HG03066 (cell line): ENCODE results near the gene TLL2.

Experiments
- ATAC-seq: cut with Tn5 transposase; IDR thresholded peaks from one replicate; pipeline ENCODE4 v1.9.1; 2021; ENCODE audit warnings: low read depth; ENCODE audit not compliant: unreplicated experiment

TLL2 gene

DNA sequence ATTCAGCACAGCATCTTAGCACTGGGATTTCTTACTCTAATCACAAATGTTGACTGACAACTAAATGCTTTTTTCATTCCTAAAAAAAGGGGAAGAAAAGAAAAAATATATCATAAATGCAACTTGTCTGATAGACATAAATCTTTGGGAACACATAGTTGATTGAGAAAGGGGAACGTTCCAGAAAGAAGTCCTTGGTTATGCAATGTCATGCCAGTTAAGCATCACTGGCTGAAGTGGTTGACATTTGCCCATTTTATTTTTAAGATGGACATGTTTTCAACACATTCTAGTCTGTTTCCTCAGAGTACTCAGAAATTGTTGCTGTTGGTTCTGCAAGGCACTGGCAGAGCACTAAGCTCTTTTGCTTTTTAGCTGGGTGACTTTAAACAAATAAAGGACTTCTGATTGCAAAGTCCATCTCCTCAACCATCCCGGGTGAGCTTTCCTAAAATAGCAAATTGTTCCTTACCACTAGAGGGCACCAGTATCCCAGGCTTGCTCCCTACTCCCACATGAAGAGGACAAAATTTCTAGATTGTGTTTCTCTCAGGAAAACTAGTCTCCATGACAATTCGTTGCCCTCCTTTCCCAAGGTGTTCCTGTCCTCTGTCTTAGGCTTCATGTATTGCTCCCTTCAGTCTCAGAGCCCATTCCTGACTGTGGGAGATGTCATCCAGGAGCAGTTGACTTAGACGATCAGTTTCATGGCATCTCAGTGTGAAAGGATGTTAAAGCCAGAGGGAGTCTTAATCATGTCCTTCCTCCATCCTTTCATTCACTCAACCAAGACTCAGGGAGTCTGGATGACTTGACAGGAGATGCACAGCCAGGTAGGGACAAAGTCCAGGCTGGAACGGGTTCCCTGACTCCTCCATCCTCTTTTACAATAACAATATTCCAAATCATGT, 178.9 kb downstream of the TLL2 start:
- no peak for ATAC-seq

DNA sequence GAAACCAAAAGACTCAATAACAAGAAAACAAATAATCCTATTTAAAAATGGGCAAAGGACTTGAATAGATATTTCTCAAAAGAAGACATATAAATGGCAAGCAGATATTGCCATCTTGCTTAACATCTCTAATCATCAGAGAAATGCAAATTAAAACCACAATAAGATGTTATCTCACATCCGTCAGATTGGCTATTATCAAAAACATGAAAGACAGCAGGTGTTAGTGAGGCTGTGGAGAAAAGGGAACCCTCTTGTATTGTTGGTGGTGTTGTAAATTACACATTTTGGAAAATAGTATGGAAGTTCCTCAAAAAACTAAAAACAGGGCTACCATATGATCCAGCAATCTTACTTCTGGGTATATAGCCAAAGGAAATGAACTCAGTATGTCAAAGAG, 180.6 kb downstream of the TLL2 start:
- ATAC-seq, result no peak

GRCh38 chr10:96327462-96327861, 186.3 kb downstream of the TLL2 start:
- no peak for ATAC-seq

- peak; percentile 87 for ATAC-seq
Measured at GRCh38 chr10:96325719-96326373, 187.9 kb downstream of the TLL2 start.

- ATAC-seq, result no peak
Measured at GRCh38 chr10:96324447-96324846, 189.3 kb downstream of the TLL2 start.

DNA sequence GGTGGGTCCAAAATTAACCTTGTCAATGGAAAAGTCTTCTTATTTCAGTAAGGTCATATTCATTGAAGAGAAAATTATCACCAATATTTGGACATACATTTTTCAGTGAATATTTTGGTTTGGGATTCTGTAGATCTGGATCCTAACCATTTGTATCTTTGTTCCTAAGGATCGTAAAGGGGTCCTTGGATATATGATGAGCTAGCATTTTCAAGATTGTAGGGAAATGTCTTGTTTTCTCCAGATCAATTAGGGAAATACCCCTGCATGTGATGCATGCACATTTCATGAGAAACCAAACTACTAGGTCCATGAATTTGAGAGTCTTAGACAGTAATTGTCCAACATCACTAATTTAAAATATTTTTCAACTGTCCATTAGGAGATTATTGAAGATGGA, 191.5 kb downstream of the TLL2 start:
- ATAC-seq, result no peak

- ATAC-seq, result no peak
Measured at GRCh38 chr10:96321822-96322221, 191.9 kb downstream of the TLL2 start.

GRCh38 chr10:96319754-96320474, 193.8 kb downstream of the TLL2 start:
- no peak for ATAC-seq

GRCh38 chr10:96317067-96317833, 196.5 kb downstream of the TLL2 start:
- no peak for ATAC-seq
